GM12872 (cell line): ENCODE measurements around the gene ZBTB7C.
A peak's percentile ranks its signal among the peaks of the same experiment; 100 is the strongest.

Experiments used
- CTCF ChIP-seq: IDR thresholded peaks from 3 replicates; pipeline ENCODE4 v1.5.1; 2011; ENCODE audit warnings: low read depth, mild to moderate bottlenecking, low read length, moderate library complexity; ENCODE audit not compliant: insufficient read depth

Gene ZBTB7C

GRCh38 chr18:48043166-48043565, 366.0 kb downstream of the ZBTB7C start:
- TF ChIP-seq CTCF, result no peak

DNA sequence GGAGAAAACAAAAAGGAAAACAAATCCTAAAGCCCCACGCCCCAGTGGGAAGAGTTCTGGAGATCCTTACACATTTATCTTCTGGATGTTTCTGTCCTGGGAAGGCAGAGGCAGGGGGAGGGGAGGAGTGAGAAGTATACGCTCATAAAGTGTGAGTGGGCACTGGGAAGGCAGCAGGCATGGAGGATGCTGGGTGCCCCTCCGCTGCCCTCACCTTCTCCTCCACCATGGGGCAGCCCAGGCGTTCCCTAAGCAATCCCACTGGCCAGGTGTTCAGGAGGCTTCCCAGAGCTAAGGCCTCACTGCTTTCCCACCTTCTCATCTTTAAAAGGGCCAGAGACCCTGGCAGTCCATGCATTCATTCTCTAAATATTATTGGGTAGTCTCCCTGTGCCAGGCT, 366.8 kb downstream of the ZBTB7C start:
- TF ChIP-seq CTCF, result no peak

DNA sequence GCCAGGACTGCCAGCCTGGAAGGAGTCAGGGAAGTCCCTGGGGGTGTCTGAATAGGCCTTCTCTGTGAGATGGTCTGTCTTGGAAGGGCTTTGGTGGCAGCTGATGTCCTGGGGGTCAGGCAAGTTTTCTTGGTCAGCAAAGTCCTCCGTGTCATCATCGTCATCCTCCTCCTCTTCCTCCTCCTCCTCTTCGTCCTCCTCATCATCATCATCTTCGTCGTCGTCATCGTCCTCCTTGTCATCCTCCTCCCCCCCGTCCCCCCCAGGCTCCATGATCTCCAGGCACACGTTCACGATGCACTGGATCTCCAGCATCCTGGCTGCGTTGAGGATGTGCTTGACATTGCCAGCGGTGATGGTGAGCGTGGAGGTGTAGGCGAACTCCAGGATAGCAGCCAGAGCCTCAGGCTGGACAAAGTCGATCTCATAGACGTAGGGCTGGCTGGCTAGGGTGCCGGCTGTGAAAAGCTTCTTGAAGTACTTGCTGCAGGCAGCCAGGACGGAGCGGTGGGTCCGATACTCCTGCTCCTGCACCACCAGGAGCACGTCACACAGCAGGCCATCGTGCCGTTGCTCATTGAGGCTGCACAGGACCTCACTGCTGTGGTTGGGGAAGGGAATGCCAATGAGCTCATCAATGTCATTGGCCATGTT, 368.6 kb downstream of the ZBTB7C start:
- no peak for TF ChIP-seq CTCF

DNA sequence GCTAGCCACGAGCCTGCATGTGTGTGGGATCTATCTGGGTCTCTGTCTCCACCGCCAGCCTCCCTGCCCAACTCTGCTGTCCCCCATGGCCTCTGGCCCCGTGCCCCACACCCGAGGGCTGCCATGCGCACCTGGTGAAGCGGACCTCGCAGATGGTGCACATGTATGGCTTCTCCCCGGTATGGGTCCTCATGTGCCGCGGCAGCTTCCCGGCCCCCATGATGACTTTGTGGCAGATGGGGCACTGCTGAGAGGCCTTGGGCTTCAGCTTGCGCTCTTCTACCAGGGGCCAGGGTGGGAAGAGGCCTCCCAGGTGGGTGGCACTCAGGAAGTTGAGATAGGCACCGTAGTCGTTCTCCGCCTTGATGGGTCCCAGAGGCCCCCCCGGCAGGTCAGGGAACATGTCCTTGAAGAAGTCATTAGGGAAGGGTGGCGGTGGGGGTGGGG, 369.4 kb downstream of the ZBTB7C start:
- no peak for TF ChIP-seq CTCF

GRCh38 chr18:48038636-48039035, 370.5 kb downstream of the ZBTB7C start:
- no peak for TF ChIP-seq CTCF

GRCh38 chr18:48037481-48038271, 371.5 kb downstream of the ZBTB7C start:
- 0 out of 3 replicates have a peak, but pooled peaks have one; percentile 19 for TF ChIP-seq CTCF

DNA sequence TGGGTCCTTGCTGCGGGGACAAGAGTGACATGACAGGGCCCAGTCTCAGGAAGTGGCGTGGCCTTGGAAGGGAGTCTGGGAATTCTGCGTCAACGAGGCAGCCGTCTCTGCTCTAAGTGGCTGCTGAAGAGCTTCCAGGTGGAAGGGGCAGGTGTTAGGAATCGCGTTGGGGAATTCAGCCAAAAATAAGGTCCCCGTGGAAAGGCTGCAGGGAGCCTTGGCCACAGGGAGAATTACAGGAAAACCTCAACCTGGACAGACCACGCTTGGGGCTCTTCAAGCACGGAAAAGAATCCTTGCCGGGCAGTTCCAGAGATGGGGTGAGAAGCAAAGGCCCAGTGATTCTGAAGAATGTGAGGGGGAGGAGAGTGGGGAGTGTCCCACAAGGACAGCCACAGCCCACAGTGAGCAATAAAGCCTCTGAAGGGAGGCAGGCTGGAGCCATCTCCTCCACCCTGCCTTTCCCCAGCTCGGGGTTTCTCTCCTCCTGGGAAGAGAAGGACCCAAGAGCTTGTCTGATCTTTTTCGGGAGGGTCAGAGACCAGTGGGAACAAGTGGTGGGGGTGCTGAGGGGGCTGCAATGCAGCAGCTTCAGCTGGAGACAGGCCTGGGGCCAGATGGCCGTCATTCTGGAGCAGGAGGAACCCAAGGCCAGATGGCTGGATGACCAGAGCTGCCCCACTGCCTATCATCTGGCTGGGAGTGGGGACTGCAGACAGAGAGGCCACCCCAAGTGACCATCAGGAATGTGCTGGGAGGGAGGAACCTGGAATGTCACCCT, 372.4 kb downstream of the ZBTB7C start:
- TF ChIP-seq CTCF, result no peak
